Measurements from ENCODE around the gene CLDN20.
"Not testable (repeated sequence)": the region's sequence is repeated elsewhere in the genome, so short reads cannot be mapped to it uniquely, and the experiment has no call there.

Gene CLDN20

DNA sequence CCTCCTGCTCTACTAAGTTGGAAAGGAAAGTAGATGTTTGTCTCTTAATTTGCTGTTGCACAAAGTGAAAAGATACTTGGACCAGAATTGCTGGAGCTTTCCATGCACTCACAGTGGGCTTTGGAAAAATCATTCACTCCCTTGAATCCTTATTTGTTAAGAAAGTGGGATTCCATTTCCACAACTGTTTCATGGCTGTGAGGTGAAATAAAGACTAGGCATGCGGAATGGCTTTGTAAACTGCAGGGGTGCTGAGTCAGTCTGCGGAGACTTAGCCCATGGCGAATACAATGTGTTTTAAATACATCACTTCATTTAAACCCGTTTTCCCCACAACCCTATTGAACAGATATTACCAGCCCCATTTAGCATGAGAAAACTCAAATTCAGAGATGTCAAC is 36.8 kb upstream of the CLDN20 start:
- Histone ChIP-seq H3K4me1 (ENCODE audit: insufficient read depth, poor library complexity, severe bottlenecking) (peaks cover 14% of the 10 kb centered on the region), H3K27me3 (ENCODE audit: insufficient read depth, poor library complexity, severe bottlenecking) (no peaks in the 10 kb centered on the region), H3K9me3 (ENCODE audit: severe bottlenecking) (no peaks in the 10 kb centered on the region), H3K4me3 (ENCODE audit: severe bottlenecking) (no peak overlapping the region), H3K36me3 (ENCODE audit: low read depth) (no peaks in the 10 kb centered on the region), H3K27ac (ENCODE audit: poor library complexity, severe bottlenecking) (no peak overlapping the region)
- ATAC-seq (ENCODE audit: low read depth) (no peak), DNase-seq (ENCODE audit: low spot score) (no peak)
- TF ChIP-seq, protein P1, sequence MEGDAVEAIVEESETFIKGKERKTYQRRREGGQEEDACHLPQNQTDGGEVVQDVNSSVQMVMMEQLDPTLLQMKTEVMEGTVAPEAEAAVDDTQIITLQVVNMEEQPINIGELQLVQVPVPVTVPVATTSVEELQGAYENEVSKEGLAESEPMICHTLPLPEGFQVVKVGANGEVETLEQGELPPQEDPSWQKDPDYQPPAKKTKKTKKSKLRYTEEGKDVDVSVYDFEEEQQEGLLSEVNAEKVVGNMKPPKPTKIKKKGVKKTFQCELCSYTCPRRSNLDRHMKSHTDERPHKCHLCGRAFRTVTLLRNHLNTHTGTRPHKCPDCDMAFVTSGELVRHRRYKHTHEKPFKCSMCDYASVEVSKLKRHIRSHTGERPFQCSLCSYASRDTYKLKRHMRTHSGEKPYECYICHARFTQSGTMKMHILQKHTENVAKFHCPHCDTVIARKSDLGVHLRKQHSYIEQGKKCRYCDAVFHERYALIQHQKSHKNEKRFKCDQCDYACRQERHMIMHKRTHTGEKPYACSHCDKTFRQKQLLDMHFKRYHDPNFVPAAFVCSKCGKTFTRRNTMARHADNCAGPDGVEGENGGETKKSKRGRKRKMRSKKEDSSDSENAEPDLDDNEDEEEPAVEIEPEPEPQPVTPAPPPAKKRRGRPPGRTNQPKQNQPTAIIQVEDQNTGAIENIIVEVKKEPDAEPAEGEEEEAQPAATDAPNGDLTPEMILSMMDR (IDR thresholded peaks at IDR 0.05; ENCODE audit: poor library complexity, severe bottlenecking): no peak

DNA sequence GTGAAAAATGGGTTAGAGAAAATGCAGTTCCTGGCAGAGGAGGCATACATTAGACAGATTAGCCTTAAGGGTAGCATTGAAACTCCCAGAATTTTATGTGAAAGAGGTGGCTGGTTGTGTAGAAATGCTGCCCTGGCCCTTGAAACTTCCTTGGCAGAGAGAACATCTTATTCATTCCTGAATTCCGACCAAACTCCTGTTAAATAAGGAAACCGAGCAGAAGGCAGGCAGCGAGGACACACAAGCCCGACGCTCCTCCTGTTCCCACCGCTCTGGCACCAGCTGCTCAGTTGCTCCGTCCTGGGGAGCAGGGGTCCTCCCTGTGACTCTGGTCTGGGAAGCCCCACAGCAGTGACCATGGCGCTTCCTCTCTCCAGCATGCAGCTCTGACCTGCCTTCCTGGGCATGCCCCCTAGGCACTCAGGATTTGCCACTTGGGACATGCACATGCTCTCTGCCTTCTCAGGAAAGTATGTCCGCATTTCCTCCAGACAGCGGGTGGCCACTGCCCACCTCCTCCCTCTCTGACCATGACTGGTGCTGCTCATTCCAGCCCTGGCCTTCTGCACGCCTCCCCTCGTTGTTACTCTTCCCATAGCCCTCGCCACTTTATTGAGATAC is 35.2 kb upstream of the CLDN20 start:
- no peak overlapping the region for H3K27ac ChIP-seq (ENCODE audit: poor library complexity, severe bottlenecking)
- DNase-seq (ENCODE audit: low spot score) (no peak), ATAC-seq (ENCODE audit: low read depth) (no peak)
- no peak overlapping the region for H3K4me3 ChIP-seq (ENCODE audit: severe bottlenecking)
- H3K9me3 ChIP-seq (ENCODE audit: severe bottlenecking): no peaks in the 10 kb centered on the region
- no peaks in the 10 kb centered on the region for H3K27me3 ChIP-seq (ENCODE audit: insufficient read depth, poor library complexity, severe bottlenecking)
- H3K4me1 ChIP-seq (ENCODE audit: insufficient read depth, poor library complexity, severe bottlenecking): peaks cover 11% of the 10 kb centered on the region
- TF ChIP-seq, protein P1 (IDR thresholded peaks at IDR 0.05; ENCODE audit: poor library complexity, severe bottlenecking): no peak
- no peaks in the 10 kb centered on the region for H3K36me3 ChIP-seq (ENCODE audit: low read depth)

DNA sequence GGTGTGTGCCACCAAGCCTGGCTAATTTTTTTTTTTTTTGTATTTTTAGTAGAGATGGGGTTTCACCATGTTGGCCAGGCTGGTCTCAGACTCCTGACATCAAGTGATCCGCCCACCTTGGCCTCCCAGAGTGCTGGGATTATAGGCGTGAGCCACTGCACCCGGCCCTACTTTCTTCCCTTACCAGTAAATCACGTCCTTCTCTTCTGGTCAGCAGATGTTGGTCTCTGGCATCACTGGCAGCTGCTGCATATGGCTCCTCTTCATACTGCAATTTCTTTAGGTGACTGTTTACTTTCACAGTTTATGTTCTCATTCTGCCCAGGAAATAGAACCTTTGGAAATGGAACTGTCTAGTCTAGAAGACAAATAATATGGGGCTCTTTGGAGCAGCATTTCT is 32.8 kb upstream of the CLDN20 start:
- not testable (repeated sequence) for H3K4me1 ChIP-seq (ENCODE audit: insufficient read depth, poor library complexity, severe bottlenecking); H3K27ac ChIP-seq (ENCODE audit: poor library complexity, severe bottlenecking); DNase-seq (ENCODE audit: low spot score); H3K36me3 ChIP-seq (ENCODE audit: low read depth); H3K9me3 ChIP-seq (ENCODE audit: severe bottlenecking); ATAC-seq (ENCODE audit: low read depth); H3K27me3 ChIP-seq (ENCODE audit: insufficient read depth, poor library complexity, severe bottlenecking); H3K4me3 ChIP-seq (ENCODE audit: severe bottlenecking)

DNA sequence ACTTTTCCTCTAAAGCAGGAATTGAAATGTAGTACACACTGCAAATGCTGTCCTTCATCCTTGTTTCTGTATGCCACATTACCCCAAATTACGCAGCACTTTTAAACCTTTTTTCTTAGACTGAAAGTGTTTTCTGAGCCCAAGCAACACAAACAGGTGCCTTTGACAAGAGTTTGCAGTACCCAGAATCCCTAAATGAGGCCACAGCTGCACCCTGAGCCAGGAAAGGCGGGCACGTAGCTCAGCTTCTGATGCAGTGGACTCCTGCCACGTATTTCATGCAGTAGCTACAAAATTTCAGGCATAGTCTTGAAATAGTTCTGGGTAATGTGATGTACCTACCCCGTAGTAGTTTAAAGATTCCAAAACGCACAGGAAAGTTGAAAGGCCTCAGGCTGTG is 31.0 kb upstream of the CLDN20 start:
- Histone ChIP-seq H3K4me1 (ENCODE audit: insufficient read depth, poor library complexity, severe bottlenecking) (no peaks in the 10 kb centered on the region), H3K27me3 (ENCODE audit: insufficient read depth, poor library complexity, severe bottlenecking) (no peaks in the 10 kb centered on the region), H3K27ac (ENCODE audit: poor library complexity, severe bottlenecking) (no peak overlapping the region), H3K4me3 (ENCODE audit: severe bottlenecking) (no peak overlapping the region), H3K36me3 (ENCODE audit: low read depth) (no peaks in the 10 kb centered on the region), H3K9me3 (ENCODE audit: severe bottlenecking) (no peaks in the 10 kb centered on the region)
- TF ChIP-seq, protein P1 (IDR thresholded peaks at IDR 0.05; ENCODE audit: poor library complexity, severe bottlenecking): no peak
- DNase-seq (ENCODE audit: low spot score) (no peak), ATAC-seq (ENCODE audit: low read depth) (no peak)

- Histone ChIP-seq H3K4me1 (ENCODE audit: insufficient read depth, poor library complexity, severe bottlenecking) (no peaks in the 10 kb centered on the region), H3K4me3 (ENCODE audit: severe bottlenecking) (no peak overlapping the region), H3K9me3 (ENCODE audit: severe bottlenecking) (no peaks in the 10 kb centered on the region), H3K36me3 (ENCODE audit: low read depth) (no peaks in the 10 kb centered on the region), H3K27me3 (ENCODE audit: insufficient read depth, poor library complexity, severe bottlenecking) (no peaks in the 10 kb centered on the region), H3K27ac (ENCODE audit: poor library complexity, severe bottlenecking) (no peak overlapping the region)
- DNase-seq (ENCODE audit: low spot score) (no peak), ATAC-seq (ENCODE audit: low read depth) (no peak)
- TF ChIP-seq, protein P1 (IDR thresholded peaks at IDR 0.05; ENCODE audit: poor library complexity, severe bottlenecking): no peak
These were observed 29.6 kb upstream of the CLDN20 start for GRCh38 chr6:155234167-155234566.
